ENCODE data around the gene GPR183. TPM values are rescaled to one million over a fixed set of nuclear protein-coding genes. Genes with fewer than 3 reads are reported as not detected.

The GPR183 gene
- total and polyA plus RNA-seq, 2 of the 8 experiments (the other 6 are each of a cell fraction or from before 2014, with no cell fraction given), result not detected

- H2BK5ac ChIP-seq (ENCODE audit: low read depth, low read length), result no peak overlapping the region
- H2AK5ac ChIP-seq (ENCODE audit: low read depth, low read length), result no peak overlapping the region
- H4K8ac ChIP-seq (ENCODE audit: extremely low read depth, insufficient read depth, low read length), result no peak overlapping the region
- H3K23me2 ChIP-seq (ENCODE audit: low read depth, low read length), result no peaks in the 10 kb centered on the region
- POLR2A ChIA-PET (ENCODE audit: partially characterized antibody), result no interaction called here
- no peak overlapping the region for H3K56ac ChIP-seq (replicated peaks; ENCODE audit: insufficient read length, low read depth, low read length)
- no peak for FAIRE-seq
- no peak for DNase-seq (ENCODE audit: low read depth in 1 of 2, low spot score in 2 of 2)
- no peak overlapping the region for H2BK15ac ChIP-seq (ENCODE audit: low read length)
- no peak overlapping the region for H3K9ac ChIP-seq (replicated peaks in 1 of 4; ENCODE audit: extremely low read depth in 1 of 4, low read depth in 3 of 4, low read length in 3 of 4)
- no peaks in the 10 kb centered on the region for H3K36me3 ChIP-seq (ENCODE audit: control insufficient read depth in 2 of 4, insufficient read depth in 4 of 4, low read length in 3 of 4)
- peaks cover 0 to 1% of the 10 kb centered on the region in 2 experiments for H4K20me1 ChIP-seq (replicated peaks in 1 of 2; ENCODE audit: control insufficient read depth in 1 of 2, insufficient read depth in 2 of 2, low read length in 2 of 2)
- no peak for TF ChIP-seq NRF1 (IDR thresholded peaks at IDR 0.05; ENCODE audit: low read depth, low read length)
- no peak for TF ChIP-seq SRF (IDR thresholded peaks at IDR 0.05; ENCODE audit: low read depth, low read length)
- TF ChIP-seq GABPA (IDR thresholded peaks at IDR 0.05; ENCODE audit: borderline replicate concordance, insufficient read depth, low read length), result no peak
- TF ChIP-seq EP300 (IDR thresholded peaks at IDR 0.05; ENCODE audit: borderline replicate concordance in 1 of 2, low read depth in 2 of 2, low read length in 2 of 2), result no peak
- no peak overlapping the region for H3K27ac ChIP-seq (ENCODE audit: low read depth, low read length)
- no peaks in the 10 kb centered on the region for H3K9me3 ChIP-seq (ENCODE audit: insufficient read depth in 2 of 2, low read depth in 1 of 2, low read length in 1 of 2)
- H2BK12ac ChIP-seq (ENCODE audit: low read depth, low read length), result no peak overlapping the region
- CTCF ChIA-PET (ENCODE audit: partially characterized antibody), result interaction anchor here (0.7 kb wide), 1 partner anchor 390 kb away, joined by 3 read pairs; no protein-coding TSS in a partner anchor
- H3K79me2 ChIP-seq (ENCODE audit: control insufficient read depth in 1 of 2, insufficient read depth in 2 of 2, low read length in 2 of 2), result no peaks in the 10 kb centered on the region
- H2BK120ac ChIP-seq (replicated peaks; ENCODE audit: low read depth, low read length), result no peak overlapping the region
- no peak overlapping the region for H3K14ac ChIP-seq (ENCODE audit: insufficient read length)
- no peak overlapping the region for H3K4ac ChIP-seq (replicated peaks; ENCODE audit: insufficient read length, low read depth, low read length)
- 0 out of 2 replicates have a peak, but pooled peaks cover 2% of the 10 kb centered on the region for H3K79me1 ChIP-seq (ENCODE audit: low read depth, low read length)
- no peak overlapping the region for H2BK20ac ChIP-seq (ENCODE audit: low read length)
- H3K4me1 ChIP-seq (replicated peaks in 1 of 4; ENCODE audit: control insufficient read depth in 3 of 4, insufficient read depth in 4 of 4, low read length in 3 of 4), result no peaks in the 10 kb centered on the region
- no peaks in the 10 kb centered on the region for H3K27me3 ChIP-seq (replicated peaks in 1 of 4; ENCODE audit: control insufficient read depth in 3 of 4, extremely low read depth in 1 of 4, insufficient read depth in 3 of 4, low read length in 3 of 4)
- no peak overlapping the region for H3K23ac ChIP-seq (ENCODE audit: insufficient read length)
- H3K4me2 ChIP-seq (ENCODE audit: insufficient read depth in 1 of 2, low read depth in 2 of 2, low read length in 2 of 2), result no peak overlapping the region
- H3K4me3 ChIP-seq (ENCODE audit: extremely low read depth in 1 of 4, insufficient read depth in 2 of 4, low read depth in 3 of 4, low read length in 4 of 4), result no peak overlapping the region
- WGBS, 2 experiments (ENCODE audit: extremely low coverage in 1 of 2, insufficient coverage in 1 of 2, insufficient read length in 1 of 2, insufficient replicate concordance in 2 of 2, low coverage in 1 of 2, low lambda C conversion rate in 2 of 2, missing lambda C conversion rate in 1 of 2), result 84% methylated on average over 7 of the region's 7 CpGs; no CpG with 5 or more reads in 1 of the 2 experiments
- no peak overlapping the region for H2AFZ ChIP-seq (ENCODE audit: low read length)
- H3K18ac ChIP-seq (ENCODE audit: extremely low read depth, low read length), result no peak overlapping the region
- no peak overlapping the region for H4K5ac ChIP-seq (ENCODE audit: insufficient read length, low read depth, low read length)
- no peak overlapping the region for H4K91ac ChIP-seq (replicated peaks; ENCODE audit: insufficient read length, low read length)
Observed at GRCh38 chr13:99289674-99290337, 17.4 kb downstream of the GPR183 start.
